MM.1S (cell line): ENCODE results near the gene SF3B5.

Experiments used
- CTCF ChIP-seq: fragments of 300-600 bp; sonication (generic); IDR thresholded peaks from 2 replicates; pipeline ENCODE4 v1.5.1; 2016; ENCODE audit warnings: antibody characterized with exemption, low read length, mixed read lengths
- EZH2 ChIP-seq: fragments of 300-600 bp; sonication (generic); optimal IDR thresholded peaks from 2 replicates; pipeline ENCODE3; 2017; ENCODE audit warnings: low read depth, mild to moderate bottlenecking, antibody characterized with exemption, low read length, mixed read lengths

DNA sequence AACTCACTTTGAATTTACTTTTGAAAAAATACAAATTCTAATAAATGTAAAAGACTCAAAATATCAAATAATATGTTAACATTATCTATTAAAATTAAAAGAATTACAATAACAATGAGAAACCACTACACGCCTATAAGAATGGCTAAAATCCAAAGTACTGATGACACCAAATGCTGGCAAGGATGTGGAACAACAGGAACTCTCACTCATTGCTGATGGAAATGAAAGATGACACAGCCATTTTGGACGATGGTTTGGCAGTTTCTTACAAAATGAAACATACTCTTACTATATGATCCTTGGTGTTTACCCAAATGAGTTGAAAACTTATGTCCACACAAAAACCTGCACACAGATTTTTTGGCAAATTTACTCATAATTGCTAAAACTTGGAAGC is 39.4 kb upstream of the SF3B5 start:
- TF ChIP-seq EZH2, result no peak
- TF ChIP-seq CTCF, result no peak
